Measurements from ENCODE around the gene HCAR3. TPM values are rescaled to one million over a fixed set of nuclear protein-coding genes. Genes with fewer than 3 reads are reported as not detected.
A peak's percentile ranks its signal among the peaks of the same experiment; 100 is the strongest.
"Not testable (repeated sequence)": the region's sequence is repeated elsewhere in the genome, so short reads cannot be mapped to it uniquely, and the experiment has no call there.

Gene HCAR3
- polyA plus RNA-seq, 1 donor = 0.82 TPM

DNA sequence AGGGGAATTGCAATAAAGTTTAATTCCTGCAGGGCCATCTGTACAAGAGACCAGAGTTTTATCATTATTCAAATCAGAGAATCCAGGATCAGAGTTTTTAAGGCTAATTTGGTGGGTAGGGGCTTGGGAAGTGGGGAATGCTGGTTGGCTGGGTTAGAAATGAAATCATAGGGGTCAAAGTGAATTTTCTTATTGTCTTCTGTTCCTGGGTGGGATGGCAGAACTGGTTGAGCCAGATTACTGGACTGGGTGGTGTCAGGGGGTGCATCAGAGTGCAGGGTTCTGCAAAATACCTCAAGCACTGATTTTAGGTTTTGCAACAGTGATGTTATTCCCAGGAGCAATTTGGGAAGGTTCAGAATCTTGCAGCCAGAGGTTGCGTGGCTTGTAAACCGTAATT lies 19.7 kb downstream of the HCAR3 start:
- not testable (repeated sequence) for H3K4me3 ChIP-seq (ENCODE audit: low read length); H3K9me3 ChIP-seq (ENCODE audit: control insufficient read depth, low read depth, low read length)
- no CpG with 5 or more reads among the region's 2 CpGs for WGBS (ENCODE audit: insufficient coverage, low lambda C conversion rate)

DNA sequence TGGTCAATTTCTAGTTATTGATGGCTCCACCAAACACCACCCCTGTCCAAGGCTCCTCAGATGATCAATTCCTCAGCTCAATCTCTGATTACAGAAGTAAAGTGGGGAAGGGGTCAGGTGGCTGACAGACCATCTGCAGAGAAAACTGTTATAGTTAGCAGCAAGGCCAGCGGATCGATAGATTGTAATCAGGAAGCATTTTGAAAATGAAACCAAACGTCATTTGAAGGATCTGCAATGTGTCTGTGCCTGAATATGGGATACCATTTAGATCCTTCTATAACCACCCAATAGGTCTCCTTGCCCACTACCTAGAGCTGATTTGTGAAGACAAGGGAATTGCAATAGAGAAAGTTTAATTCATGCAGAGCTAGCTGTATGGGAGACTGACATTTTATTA lies 25.0 kb downstream of the HCAR3 start:
- no peak overlapping the region for H3K27ac ChIP-seq (ENCODE audit: low read length)
- H3K9me3 ChIP-seq (ENCODE audit: control insufficient read depth, low read depth, low read length) = no peaks in the 10 kb centered on the region
- H3K36me3 ChIP-seq (ENCODE audit: control insufficient read depth, insufficient read depth, low read length) = no peaks in the 10 kb centered on the region
- no peaks in the 10 kb centered on the region for H3K27me3 ChIP-seq (ENCODE audit: control insufficient read depth, insufficient read depth, low read length)
- no peak overlapping the region for H3K4me3 ChIP-seq (ENCODE audit: low read length)
- WGBS (ENCODE audit: insufficient coverage, low lambda C conversion rate) = no CpG with 5 or more reads among the region's 3 CpGs
- DNase-seq = no peak
- no peaks in the 10 kb centered on the region for H3K4me1 ChIP-seq (ENCODE audit: control insufficient read depth, insufficient read depth, low read length)

More for the DNA sequence above, 19.7 kb downstream of the HCAR3 start:
- H3K36me3 ChIP-seq (ENCODE audit: control insufficient read depth, insufficient read depth, low read length); H3K27ac ChIP-seq (ENCODE audit: low read length); H3K27me3 ChIP-seq (ENCODE audit: control insufficient read depth, insufficient read depth, low read length); H3K4me1 ChIP-seq (ENCODE audit: control insufficient read depth, insufficient read depth, low read length); DNase-seq: not testable (repeated sequence)

DNA sequence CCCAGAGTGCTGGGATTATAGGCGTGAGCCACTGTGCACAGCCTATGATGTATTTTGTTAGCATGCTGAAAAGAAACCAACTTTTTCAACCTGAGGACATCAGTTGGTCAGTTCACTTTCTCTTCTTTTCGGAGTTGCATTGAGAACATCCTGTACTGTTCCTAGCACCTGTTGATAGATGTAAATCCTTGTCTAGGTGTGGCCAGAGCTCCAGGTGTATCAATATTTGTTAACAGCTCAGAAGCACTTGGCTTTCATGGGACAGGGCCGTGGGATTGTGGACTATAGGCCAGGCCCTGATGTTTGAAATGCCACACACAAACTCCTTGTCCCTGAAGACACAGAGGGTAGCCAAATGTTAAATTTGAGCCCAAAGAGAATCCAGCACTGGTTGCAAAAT lies 28.3 kb downstream of the HCAR3 start:
- Histone ChIP-seq H3K36me3 (ENCODE audit: control insufficient read depth, insufficient read depth, low read length) (no peaks in the 10 kb centered on the region), H3K4me3 (ENCODE audit: low read length) (no peak overlapping the region), H3K4me1 (ENCODE audit: control insufficient read depth, insufficient read depth, low read length) (no peaks in the 10 kb centered on the region), H3K27ac (ENCODE audit: low read length) (no peak overlapping the region), H3K9me3 (ENCODE audit: control insufficient read depth, low read depth, low read length) (no peaks in the 10 kb centered on the region), H3K27me3 (ENCODE audit: control insufficient read depth, insufficient read depth, low read length) (no peaks in the 10 kb centered on the region)
- DNase-seq = peak in 1 of 2 donors; percentile 6
- WGBS (ENCODE audit: insufficient coverage, low lambda C conversion rate) = no CpG with 5 or more reads among the region's 3 CpGs

DNA sequence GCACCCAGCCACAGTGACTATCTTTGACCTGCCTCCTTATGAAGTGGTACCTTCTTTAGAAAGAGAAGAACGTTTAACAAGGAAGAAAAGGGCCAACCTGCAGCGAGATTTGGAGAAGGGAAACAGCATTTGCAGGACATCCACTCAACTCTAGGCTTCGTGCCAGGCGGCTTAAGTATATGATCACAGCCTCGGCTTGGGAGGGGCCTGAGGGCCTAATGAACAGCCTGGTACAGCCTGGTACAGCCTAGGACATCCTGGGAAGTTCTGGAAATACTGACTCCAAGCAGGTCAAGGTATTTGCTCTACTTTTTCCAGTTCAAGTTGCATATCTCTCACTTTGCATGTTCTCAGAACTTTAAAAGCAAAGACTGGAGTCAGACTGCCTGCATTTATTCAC lies 29.5 kb downstream of the HCAR3 start:
- DNase-seq = no peak
- Histone ChIP-seq H3K36me3 (ENCODE audit: control insufficient read depth, insufficient read depth, low read length) (no peaks in the 10 kb centered on the region), H3K4me1 (ENCODE audit: control insufficient read depth, insufficient read depth, low read length) (no peaks in the 10 kb centered on the region), H3K4me3 (ENCODE audit: low read length) (no peak overlapping the region), H3K27me3 (ENCODE audit: control insufficient read depth, insufficient read depth, low read length) (no peaks in the 10 kb centered on the region), H3K9me3 (ENCODE audit: control insufficient read depth, low read depth, low read length) (no peaks in the 10 kb centered on the region), H3K27ac (ENCODE audit: low read length) (no peak overlapping the region)
- WGBS (ENCODE audit: insufficient coverage, low lambda C conversion rate) = no CpG with 5 or more reads among the region's 5 CpGs

DNA sequence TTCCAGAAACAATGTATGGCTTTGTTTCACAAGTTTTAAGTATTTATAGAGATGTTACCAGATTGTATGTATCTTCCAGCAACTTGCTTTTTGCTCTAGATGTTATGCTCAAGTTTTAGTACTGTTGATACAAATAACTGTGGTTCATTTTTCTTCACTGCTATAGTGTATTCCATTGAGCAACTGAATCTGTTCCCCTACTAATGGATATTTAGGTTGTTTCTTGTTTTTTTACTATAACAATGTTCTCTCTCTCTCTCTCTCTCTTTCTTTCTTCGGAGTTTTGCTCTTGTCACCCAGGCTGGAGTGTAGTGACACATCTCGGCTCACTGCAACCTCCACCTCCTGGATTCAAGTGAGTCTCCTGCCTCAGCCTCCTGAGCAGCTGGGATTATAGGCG lies 30.1 kb downstream of the HCAR3 start:
- no peak for DNase-seq
- no peaks in the 10 kb centered on the region for H3K36me3 ChIP-seq (ENCODE audit: control insufficient read depth, insufficient read depth, low read length)
- H3K4me3 ChIP-seq (ENCODE audit: low read length) = no peak overlapping the region
- H3K27ac ChIP-seq (ENCODE audit: low read length) = no peak overlapping the region
- no peaks in the 10 kb centered on the region for H3K4me1 ChIP-seq (ENCODE audit: control insufficient read depth, insufficient read depth, low read length)
- H3K27me3 ChIP-seq (ENCODE audit: control insufficient read depth, insufficient read depth, low read length) = no peaks in the 10 kb centered on the region
- H3K9me3 ChIP-seq (ENCODE audit: control insufficient read depth, low read depth, low read length) = no peaks in the 10 kb centered on the region
- 100% methylated on average over 1 of the region's 3 CpGs for WGBS (ENCODE audit: insufficient coverage, low lambda C conversion rate)

DNA sequence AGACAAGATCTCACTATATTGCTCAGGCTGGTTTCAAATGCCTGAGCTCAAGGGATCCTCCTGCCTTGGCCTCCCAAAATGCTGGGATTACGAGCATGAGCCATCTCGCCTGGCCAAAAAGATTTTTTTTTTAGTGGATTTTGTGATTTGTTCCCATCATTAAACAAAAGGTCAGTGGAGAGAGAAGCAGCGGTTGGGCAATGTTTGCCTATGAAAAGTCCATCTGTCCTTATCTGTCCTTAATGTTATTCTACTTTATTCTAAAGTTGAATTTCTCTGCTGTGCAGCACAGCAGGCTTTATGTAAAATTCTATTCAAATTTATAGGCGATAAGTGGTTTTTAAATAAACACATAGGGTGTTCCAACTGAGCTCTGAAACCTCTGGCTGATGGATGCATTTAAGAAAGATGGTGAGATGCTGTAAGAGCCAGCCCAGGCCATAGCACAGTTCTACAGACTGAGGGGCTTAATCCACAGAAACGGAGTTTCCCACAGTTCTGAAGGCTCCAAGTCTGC lies 32.3 kb downstream of the HCAR3 start:
- 57% methylated on average over 1 of the region's 5 CpGs for WGBS (ENCODE audit: insufficient coverage, low lambda C conversion rate)
- H3K27ac ChIP-seq (ENCODE audit: low read length) = no peak overlapping the region
- H3K9me3 ChIP-seq (ENCODE audit: control insufficient read depth, low read depth, low read length) = no peaks in the 10 kb centered on the region
- no peaks in the 10 kb centered on the region for H3K4me1 ChIP-seq (ENCODE audit: control insufficient read depth, insufficient read depth, low read length)
- H3K36me3 ChIP-seq (ENCODE audit: control insufficient read depth, insufficient read depth, low read length) = no peaks in the 10 kb centered on the region
- no peak overlapping the region for H3K4me3 ChIP-seq (ENCODE audit: low read length)
- no peak for DNase-seq
- H3K27me3 ChIP-seq (ENCODE audit: control insufficient read depth, insufficient read depth, low read length) = no peaks in the 10 kb centered on the region

DNA sequence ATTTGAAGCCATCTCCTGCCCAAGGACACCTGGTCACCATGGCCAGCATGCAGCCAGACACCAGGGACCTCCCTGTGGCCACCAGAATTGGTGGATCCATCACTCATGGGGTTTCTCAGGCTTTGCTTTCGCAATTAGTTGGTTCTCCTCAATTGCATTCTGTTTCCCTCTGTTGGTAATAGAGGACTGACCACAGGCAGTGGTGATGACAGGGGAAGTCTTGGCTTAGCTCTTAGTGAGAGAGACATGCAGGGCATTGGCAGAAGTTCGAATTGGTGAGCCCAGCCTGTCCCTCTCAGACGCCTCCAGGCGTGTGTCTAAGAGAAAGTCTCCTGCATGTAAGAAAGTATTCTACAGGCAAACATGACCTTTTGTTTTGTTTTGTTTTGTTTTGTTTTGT lies 34.8 kb downstream of the HCAR3 start:
- no peak overlapping the region for H3K4me3 ChIP-seq (ENCODE audit: low read length)
- H3K4me1 ChIP-seq (ENCODE audit: control insufficient read depth, insufficient read depth, low read length) = no peaks in the 10 kb centered on the region
- DNase-seq = no peak
- H3K27me3 ChIP-seq (ENCODE audit: control insufficient read depth, insufficient read depth, low read length) = no peaks in the 10 kb centered on the region
- no peak overlapping the region for H3K27ac ChIP-seq (ENCODE audit: low read length)
- no peaks in the 10 kb centered on the region for H3K36me3 ChIP-seq (ENCODE audit: control insufficient read depth, insufficient read depth, low read length)
- WGBS (ENCODE audit: insufficient coverage, low lambda C conversion rate) = no CpG with 5 or more reads among the region's 4 CpGs
- no peaks in the 10 kb centered on the region for H3K9me3 ChIP-seq (ENCODE audit: control insufficient read depth, low read depth, low read length)

DNA sequence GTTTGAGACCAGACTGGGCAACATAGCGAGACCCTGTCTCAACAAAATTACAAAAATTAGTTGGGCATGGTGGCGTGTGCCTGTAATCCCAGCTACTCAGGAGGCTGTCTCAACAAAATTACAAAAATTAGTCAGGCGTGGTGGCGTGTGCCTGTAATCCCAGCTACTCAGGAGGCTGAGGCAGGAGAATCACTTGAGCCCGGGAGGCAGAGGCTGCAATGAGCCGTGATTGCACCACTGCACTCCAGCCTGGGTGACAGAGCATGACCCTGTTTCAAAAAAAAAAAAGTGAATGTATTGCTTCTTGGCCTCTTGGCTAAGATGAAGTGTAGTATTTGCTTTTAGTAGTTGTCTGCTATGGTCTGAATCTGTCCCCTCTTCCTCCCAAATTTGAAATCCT lies 35.6 kb downstream of the HCAR3 start:
- no CpG with 5 or more reads among the region's 6 CpGs for WGBS (ENCODE audit: insufficient coverage, low lambda C conversion rate)
- H3K4me3 ChIP-seq (ENCODE audit: low read length); H3K36me3 ChIP-seq (ENCODE audit: control insufficient read depth, insufficient read depth, low read length); H3K4me1 ChIP-seq (ENCODE audit: control insufficient read depth, insufficient read depth, low read length); H3K27ac ChIP-seq (ENCODE audit: low read length); DNase-seq; H3K27me3 ChIP-seq (ENCODE audit: control insufficient read depth, insufficient read depth, low read length); H3K9me3 ChIP-seq (ENCODE audit: control insufficient read depth, low read depth, low read length): not testable (repeated sequence)

DNA sequence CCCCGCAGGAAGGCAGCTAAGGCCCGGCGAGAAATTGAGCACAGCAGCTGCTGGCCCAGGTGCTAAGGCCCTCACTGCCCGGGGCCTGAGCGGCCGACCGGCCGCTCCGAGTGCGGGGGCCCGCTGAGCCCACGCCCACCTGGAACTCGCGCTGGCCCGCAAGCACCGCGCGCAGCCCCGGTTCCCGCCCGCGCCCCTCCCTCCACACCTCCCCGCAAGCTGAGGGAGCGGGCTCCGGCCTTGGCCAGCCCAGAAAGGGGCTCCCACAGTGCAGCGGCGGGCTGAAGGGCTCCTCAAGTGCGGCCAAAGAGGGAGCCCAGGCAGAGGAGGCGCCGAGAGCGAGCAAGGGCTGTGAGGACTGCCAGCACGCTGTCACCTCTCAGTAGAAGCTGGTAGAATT lies 39.8 kb downstream of the HCAR3 start:
- no CpG with 5 or more reads among the region's 32 CpGs for WGBS (ENCODE audit: insufficient coverage, low lambda C conversion rate)
- H3K36me3 ChIP-seq (ENCODE audit: control insufficient read depth, insufficient read depth, low read length); H3K4me3 ChIP-seq (ENCODE audit: low read length); DNase-seq; H3K4me1 ChIP-seq (ENCODE audit: control insufficient read depth, insufficient read depth, low read length); H3K9me3 ChIP-seq (ENCODE audit: control insufficient read depth, low read depth, low read length); H3K27ac ChIP-seq (ENCODE audit: low read length); H3K27me3 ChIP-seq (ENCODE audit: control insufficient read depth, insufficient read depth, low read length): not testable (repeated sequence)

DNA sequence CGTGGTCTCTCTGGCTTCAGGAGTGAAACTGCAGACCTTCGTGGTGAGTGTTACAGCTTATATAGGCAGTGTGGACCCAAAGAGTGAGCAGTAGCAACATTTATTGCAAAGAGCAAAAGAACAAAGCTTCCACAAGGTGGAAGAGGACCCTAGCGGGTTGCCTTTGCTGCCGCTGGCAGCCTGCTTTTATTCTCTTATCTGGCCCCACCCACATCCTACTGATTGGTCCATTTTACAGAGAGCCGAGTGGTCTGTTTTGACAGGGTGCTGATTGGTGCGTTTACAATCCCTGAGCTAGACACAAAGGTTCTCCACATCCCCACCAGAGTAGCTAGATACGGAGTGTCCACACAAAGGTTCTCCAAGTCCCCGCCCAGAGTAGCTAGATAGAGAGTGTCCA lies 40.6 kb downstream of the HCAR3 start:
- not testable (repeated sequence) for H3K4me1 ChIP-seq (ENCODE audit: control insufficient read depth, insufficient read depth, low read length); H3K36me3 ChIP-seq (ENCODE audit: control insufficient read depth, insufficient read depth, low read length); H3K27ac ChIP-seq (ENCODE audit: low read length); H3K4me3 ChIP-seq (ENCODE audit: low read length); DNase-seq; H3K9me3 ChIP-seq (ENCODE audit: control insufficient read depth, low read depth, low read length); H3K27me3 ChIP-seq (ENCODE audit: control insufficient read depth, insufficient read depth, low read length)
- no CpG with 5 or more reads among the region's 8 CpGs for WGBS (ENCODE audit: insufficient coverage, low lambda C conversion rate)

DNA sequence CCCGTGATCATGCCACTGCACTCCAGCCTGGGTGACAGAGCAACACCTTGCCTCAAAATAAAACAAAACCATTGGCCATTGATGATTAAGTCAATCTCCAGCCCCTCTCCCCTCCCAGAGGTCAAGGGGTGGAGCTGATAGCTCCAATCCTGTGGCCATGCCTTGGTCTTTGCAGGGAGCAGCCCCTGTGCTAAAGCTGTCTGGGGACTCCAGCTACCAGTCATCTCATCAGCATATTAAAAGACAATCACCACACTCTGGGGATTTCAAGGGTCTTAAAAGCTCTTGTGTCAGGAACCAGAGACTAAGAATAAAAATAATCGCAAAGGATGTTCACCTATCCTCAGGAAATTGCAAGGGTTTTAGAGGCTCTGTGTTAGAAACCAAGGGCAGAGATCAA lies 44.1 kb downstream of the HCAR3 start:
- Histone ChIP-seq H3K4me3 (ENCODE audit: low read length) (no peak overlapping the region), H3K27ac (ENCODE audit: low read length) (no peak overlapping the region), H3K9me3 (ENCODE audit: control insufficient read depth, low read depth, low read length) (no peaks in the 10 kb centered on the region), H3K4me1 (ENCODE audit: control insufficient read depth, insufficient read depth, low read length) (no peaks in the 10 kb centered on the region), H3K27me3 (ENCODE audit: control insufficient read depth, insufficient read depth, low read length) (no peaks in the 10 kb centered on the region), H3K36me3 (ENCODE audit: control insufficient read depth, insufficient read depth, low read length) (no peaks in the 10 kb centered on the region)
- DNase-seq = no peak
- no CpG with 5 or more reads among the region's 2 CpGs for WGBS (ENCODE audit: insufficient coverage, low lambda C conversion rate)
